Measurements from ENCODE around the gene SLC25A1.

Gene SLC25A1

DNA sequence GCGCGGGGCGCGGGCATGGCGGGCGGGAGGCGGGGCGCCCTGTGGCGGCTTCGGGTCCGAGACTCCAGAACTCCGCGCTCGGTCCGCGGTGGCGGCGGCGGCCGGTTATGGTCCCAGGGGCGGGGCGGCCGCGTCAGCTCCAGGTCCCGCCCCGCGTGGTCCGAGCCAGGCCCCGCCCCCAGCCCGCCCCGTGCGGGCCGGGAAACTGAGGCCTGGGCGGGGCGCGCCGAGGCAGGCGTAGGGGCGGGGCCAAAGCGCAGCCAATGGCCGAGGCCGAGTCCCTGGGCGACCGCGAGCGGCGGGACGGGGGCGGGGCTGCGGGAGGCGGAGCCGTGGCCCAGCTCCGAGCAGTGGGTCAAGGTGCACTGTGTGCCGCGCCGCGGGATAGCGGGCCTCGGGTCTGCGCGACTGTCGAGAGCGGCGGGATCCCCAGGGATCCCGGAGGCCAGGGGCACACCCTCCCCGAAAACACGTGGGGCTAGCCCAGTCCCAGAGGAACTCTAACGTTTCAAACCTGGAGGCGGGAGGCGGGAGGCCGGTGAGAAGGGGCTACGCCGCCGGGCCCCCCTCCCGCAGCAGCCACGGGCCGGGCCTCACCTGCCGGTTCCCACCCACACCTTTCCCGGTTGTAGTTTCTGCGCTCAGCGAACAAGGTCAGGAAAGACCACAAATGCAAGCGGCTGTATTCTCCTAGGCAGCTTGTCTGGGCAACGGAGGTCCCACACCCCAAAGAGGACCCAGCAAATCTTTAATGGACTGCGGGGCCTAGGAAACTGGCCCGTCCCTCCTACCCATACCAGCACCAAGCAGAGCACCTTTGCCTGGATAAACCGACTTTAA is at the start of gene SLC25A1:
TSS of gene SLC25A1 (minus strand) at position 80 of the 840 bp plus-strand sequence. CDS start at position 17, 63 bp downstream.
- peak; percentile 70 for DNase-seq (ENCODE audit: low read depth)

GRCh38 chr22:19228179-19228578 is 49.6 kb upstream of the SLC25A1 start:
- no peak for DNase-seq (ENCODE audit: low read depth)

DNA sequence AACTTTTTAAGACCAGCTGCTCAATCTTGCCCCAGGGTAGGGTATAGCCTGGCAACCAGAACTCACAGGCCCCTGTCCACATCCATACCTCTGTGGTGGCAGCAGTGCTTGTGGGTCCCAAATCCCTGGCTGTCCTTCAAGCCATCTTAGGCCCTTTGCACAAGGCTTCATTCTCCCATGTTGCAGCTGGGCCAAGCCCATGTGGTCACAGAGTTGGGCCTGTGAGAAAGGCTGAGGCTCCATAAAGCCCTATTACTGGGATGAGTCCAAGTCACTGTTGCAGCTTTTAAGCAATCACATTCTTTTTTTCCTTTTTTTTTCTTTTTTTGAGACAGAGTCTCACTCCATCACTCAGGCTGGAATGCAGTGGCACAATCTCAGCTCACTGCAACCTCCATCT is 47.9 kb upstream of the SLC25A1 start:
- no peak for DNase-seq (ENCODE audit: low read depth)

- no peak for DNase-seq (ENCODE audit: low read depth)
Measured at GRCh38 chr22:19225560-19225959, 47.0 kb upstream of the SLC25A1 start.

DNA sequence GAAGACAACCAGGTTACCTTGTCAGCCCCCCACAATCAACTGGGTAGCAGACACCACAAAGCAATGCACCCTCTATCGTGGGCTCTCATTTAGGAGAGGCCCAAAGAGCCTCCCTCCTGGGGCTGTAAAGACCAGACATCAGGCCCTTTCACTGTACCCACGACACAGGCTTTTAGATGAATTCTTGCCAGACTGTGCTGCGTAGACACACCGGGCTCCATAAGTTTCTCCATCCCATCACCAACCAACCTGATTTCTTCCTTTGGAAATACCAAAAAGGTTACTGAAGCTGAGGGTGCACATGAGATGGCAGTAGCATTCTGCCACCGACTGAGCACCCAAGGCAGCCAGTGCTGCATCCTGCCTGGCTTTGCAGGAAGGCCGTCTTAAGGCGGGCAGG is 46.4 kb upstream of the SLC25A1 start:
- no peak for DNase-seq (ENCODE audit: low read depth)

- DNase-seq (ENCODE audit: low read depth), result no peak
Measured at GRCh38 chr22:19224557-19224956, 46.0 kb upstream of the SLC25A1 start.

DNA sequence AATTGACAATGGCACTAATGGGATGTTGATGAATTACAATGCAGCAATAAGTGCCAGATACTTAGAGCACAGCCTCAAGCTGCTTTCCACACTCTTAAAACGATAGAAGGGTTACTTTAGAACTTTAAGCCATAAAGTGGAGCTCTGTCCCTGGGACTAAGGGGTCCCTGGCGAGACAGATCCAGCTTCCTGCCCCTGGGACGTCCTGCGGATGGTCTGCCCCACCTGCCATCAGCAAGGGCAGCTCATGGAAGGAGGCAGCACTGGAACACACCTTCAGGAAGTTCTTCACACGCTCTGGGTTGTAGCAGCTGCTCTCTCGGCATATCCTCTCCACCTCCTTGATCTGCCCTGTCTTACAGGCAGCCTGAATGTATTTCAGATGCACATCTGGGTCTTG is 45.1 kb upstream of the SLC25A1 start:
- DNase-seq (ENCODE audit: low read depth), result no peak

DNA sequence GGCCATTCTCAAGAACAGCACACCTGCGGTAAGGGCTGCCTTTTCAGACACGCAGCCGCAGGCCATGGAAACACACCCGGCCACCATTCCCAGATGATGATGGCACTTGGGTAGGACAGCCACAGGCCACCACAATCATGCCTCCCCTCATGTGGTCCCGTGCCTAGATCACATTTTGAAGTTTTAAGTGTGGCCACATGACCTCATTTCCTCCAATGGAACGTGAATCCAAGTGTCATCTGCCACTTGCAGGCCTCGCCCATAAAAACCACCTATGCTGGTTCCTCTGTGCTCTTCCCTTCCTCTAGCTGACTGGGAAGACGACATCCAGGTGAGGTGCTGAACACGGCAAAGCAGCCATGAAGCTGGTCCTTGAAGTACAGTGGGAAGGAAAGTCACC is 44.6 kb upstream of the SLC25A1 start:
- DNase-seq (ENCODE audit: low read depth), result no peak

DNA sequence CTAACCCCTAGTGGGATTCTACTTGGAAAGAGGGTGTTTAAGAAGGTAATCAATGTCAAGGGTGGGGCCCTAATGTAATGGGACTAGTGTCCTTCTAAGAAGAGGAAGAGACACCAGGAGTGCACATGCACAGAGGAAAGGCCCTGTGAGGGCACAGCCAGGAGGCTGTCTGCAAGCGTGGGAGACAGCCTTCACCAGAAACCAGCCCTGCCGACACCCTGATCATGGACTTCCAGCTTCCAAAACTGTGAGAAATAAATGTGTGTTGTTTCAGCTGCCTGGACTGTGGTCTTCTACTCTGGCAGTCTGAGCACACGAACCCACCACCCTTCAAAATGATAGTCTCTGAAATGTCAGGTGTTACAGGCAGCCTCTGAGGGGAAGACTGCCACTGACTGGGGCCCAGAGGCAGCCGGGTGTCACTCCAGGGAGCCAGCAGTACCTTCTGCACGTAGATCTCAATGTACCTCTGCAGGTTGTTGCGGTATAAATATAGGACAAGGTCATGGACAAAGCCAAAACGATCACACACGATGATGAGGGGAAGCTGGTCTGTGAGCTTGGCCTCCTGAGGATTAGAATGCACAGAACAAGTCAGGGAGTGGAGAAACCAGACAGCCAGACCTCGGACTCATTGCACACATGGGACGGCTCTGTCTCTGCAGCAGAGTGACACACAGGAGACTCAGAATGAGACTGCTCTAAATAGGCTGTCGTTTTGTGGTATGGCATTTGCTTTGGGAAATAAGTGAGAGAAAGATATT is 43.9 kb upstream of the SLC25A1 start:
- DNase-seq (ENCODE audit: low read depth), result no peak

DNA sequence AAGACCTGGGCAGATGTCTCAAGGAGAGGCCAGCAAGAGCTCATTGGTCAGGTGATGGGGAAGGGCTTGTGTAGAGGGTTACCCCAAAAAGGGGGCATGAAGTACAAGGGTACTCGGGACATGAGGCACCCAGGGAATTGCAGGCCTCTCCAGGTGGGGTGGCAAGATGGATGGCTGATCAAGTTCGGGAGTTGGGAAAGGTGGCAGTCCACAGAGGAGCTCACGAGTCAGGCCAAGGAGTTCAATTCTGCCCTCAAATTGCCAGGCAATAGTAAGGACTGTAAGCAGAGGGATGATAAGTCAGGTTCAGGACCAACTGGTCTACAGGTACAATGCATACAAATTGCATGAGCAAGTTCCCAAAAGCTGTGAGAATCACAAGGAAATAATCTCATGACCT is 42.3 kb upstream of the SLC25A1 start:
- DNase-seq (ENCODE audit: low read depth), result no peak

DNA sequence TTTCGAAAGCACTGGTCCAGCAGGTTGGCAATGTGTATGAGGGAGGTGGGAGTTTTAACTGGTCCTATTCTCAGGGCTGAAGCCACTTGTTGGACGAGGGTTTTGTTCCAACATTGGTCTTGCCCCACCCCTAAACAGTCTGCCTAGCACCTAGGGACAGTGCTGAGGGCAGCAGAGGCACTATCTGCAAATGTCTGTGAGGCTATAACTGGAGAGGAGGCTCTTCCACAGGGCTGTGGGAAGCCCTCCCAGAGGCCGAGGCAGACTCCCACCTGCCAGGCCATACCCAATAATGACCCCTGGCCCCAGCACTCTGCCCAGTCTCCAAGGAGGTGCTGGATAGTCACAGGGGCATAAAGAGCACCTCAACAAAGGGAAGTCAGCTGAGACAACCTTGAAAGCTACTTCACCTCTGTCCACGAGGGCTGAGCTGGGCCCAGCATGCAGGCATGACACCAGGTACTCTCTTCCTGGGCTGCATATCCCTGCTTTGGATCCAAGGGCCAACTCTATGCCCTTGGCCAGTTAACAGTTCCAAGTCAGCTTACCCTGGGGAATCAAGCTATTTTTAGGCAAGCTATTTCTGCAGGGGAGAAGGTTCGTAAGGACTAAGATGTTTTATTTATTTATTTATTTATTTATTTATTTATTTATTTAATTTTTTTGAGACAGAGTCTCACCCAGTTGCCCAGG is 40.2 kb upstream of the SLC25A1 start:
- no peak for DNase-seq (ENCODE audit: low read depth)

DNA sequence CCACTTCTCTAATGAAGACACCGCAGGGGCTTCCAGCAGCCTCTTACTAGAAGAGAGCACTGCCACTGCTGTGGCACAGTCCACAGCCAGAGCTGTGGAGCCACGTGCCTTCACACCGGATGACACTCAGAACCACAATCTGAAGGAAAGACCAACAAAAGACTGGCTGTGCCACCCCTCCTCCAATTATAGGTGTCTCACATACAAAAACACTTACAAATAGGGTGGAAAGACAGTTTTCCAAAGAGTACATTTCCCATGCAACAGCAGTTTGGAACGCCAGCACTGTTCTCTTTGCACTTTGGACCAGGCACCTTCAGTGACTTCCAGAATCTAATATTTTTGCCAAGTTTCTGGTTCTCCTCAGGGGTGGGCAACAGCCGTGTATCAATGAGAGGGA is 38.0 kb upstream of the SLC25A1 start:
- DNase-seq (ENCODE audit: low read depth), result no peak

- DNase-seq (ENCODE audit: low read depth), result no peak
Measured at GRCh38 chr22:19215360-19215759, 36.8 kb upstream of the SLC25A1 start.

DNA sequence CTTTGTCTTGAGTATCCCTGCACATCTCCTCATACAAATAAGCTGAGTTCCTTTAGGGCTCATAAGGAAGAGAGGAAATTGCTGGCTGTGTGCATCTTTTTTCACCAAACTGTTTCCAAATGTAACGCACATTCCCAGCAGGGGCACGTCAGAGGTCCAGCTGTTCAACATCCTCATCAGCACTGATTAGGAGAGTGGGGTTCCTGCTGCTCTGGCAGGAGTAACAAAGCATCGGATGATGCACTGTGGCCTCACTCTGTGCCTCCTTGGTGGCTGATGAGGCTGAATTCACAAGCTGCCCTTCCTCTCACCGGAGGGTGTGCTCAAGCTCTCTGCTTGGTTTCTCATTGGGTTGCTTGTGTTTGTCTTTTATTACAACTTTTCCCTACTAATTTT is 35.5 kb upstream of the SLC25A1 start:
- no peak for DNase-seq (ENCODE audit: low read depth)

- no peak for DNase-seq (ENCODE audit: low read depth)
Measured at GRCh38 chr22:19213442-19214077, 35.0 kb upstream of the SLC25A1 start.

DNA sequence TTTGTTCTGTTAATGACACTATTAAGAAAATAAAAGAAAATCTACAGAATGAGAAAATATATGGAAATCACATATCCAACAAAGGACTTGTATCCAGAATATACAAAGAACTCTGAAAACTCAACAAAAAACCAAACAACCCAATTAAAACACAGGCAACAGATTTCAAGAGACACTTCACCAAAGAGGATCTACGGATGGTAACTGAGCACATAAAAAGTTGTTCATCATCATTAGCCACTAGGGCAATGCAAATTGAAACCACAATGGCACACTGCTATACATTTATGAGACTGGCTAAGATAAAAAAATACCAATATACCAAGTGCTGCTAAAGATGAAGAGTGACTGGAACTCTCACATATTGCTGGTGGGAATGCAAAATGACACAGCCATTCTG is 34.5 kb upstream of the SLC25A1 start:
- DNase-seq (ENCODE audit: low read depth), result no peak

DNA sequence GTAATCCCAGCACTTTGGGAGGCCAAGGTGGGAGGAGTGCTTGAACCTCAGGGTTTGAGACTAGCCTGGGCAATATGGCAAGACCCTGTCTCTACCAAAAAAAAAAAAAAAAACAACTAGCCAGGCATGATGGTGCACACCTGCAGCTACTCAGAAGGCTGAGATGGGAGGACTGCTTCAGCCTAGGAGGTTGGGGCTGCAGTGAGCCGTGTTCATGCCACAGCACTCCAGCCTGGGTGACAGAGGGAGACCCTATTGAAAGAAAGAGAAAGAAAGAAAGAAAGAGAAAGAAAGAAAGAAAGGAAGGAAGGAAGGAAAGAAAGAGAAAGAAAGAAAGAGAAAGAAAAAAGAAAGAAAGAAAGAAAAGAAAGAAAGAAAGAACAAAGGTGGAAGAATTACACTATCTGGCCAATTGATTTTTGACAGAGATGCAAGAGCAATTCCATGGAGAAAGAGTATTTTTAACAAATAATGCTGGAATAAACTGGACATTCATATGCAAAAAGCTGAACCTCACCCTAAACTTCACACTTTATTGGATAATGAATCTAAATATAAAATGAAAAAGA is 33.9 kb upstream of the SLC25A1 start:
- no peak for DNase-seq (ENCODE audit: low read depth)

GRCh38 chr22:19210188-19210587 is 31.7 kb upstream of the SLC25A1 start:
- no peak for DNase-seq (ENCODE audit: low read depth)

DNA sequence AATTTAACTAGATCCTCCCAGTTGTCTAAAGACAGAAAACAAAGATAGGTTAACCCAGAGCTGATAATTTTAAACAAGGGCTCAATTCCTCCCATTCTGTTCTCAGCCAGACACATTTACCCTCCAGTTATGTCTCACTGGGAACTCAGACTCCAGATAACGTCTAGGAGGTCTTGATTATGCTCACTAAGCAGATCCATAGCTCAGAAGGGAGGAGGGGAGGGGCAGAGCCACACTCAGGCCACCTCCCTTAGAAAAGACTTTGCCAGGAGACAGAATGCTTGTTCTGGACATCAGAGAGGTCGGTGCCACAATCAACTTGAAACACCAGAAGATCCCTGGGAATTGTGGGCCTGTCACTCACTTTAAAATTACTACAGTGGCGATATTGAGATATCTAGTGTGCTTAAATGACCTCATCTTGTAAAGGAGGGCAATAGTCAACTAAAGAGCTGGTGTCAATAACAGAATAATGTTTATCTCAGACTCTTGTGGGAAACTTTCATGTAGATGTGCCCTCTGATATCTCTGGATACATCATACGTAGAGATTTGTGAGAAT is 29.8 kb upstream of the SLC25A1 start:
- no peak for DNase-seq (ENCODE audit: low read depth)

- no peak for DNase-seq (ENCODE audit: low read depth)
Measured at GRCh38 chr22:19207884-19208283, 29.3 kb upstream of the SLC25A1 start.

- DNase-seq (ENCODE audit: low read depth), result no peak
Measured at GRCh38 chr22:19207401-19207808, 28.9 kb upstream of the SLC25A1 start.

DNA sequence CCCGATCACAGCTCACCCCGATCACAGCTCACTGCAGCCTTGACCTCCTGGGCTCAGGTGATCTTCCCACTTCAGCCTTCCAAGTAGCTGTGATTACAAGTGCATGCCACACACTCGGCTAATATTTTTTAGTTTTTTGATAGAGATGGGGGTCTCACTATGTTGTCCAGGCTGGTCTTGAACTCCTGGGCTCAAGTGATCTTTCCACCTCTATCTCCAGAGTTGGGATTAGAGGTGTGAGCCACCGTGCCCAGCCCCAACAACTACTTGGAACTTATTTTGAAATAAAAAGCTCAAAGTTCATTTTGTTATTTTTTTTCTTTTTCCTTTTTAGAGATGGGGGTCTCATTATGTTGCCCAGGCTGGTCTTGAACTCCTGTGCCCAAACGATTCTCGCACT is 27.8 kb upstream of the SLC25A1 start:
- no peak for DNase-seq (ENCODE audit: low read depth)
